Vagina (tissue), 2 donors: Measurements from ENCODE around the gene CDKN2AIP. TPM values are rescaled to one million over a fixed set of nuclear protein-coding genes. Genes with fewer than 3 reads are reported as not detected.

Source experiments
- DNase-seq, 2 donors: peaks; one replicate each; pipeline ENCODE4 v3.0.0-alpha.2; 2017; ENCODE audit errors: extremely low spot score in 2 of 2
- H3K27ac ChIP-seq: fragments of 200-600 bp; sonication (generic); one replicate; pipeline ENCODE4 v1.5.1; 2019
- H3K27me3 ChIP-seq: fragments of 200-600 bp; sonication (generic); one replicate; pipeline ENCODE4 v1.5.1; 2019
- H3K36me3 ChIP-seq, 2 donors: fragments of 200-600 bp; sonication (generic); one replicate each; pipeline ENCODE4 v1.5.1; 2017 to 2019
- H3K4me1 ChIP-seq: fragments of 200-600 bp; sonication (generic); one replicate; pipeline ENCODE4 v1.5.1; 2019
- H3K4me3 ChIP-seq, 2 donors: fragments of 200-600 bp; sonication (generic); 1 replicate in 1 of 2; 2 replicates in 1 of 2; pipeline ENCODE4 v1.5.1; 2016 to 2019
- H3K9me3 ChIP-seq: fragments of 200-600 bp; sonication (generic); one replicate; pipeline ENCODE4 v1.5.1; 2019
- POLR2A ChIP-seq, 2 donors: fragments of 450-650 bp; IDR thresholded peaks; one replicate each; pipeline ENCODE4 v1.6.1; 2017; ENCODE audit warnings: antibody characterized with exemption in 2 of 2, mild to moderate bottlenecking in 2 of 2, moderate library complexity in 2 of 2
- POLR2AphosphoS5 ChIP-seq, 2 donors: sonication (generic); formaldehyde crosslinking; IDR thresholded peaks; one replicate each; pipeline ENCODE4 v1.9.0; 2017; ENCODE audit warnings: antibody characterized with exemption in 2 of 2, mild to moderate bottlenecking in 2 of 2, low read depth in 1 of 2; ENCODE audit not compliant: insufficient read depth in 1 of 2
- intact Hi-C: fragments of 100-400 bp; cut with DNase I; formaldehyde crosslinking; loops from one replicate; pipeline ENCODE4 v1.15.1; 2023
- total RNA-seq: library from RNA; depleted of rRNA; stranded (reverse); fragments of >200 nt; gene quantifications from one replicate; pipeline ENCODE4 v1.2.3, GENCODE V29; 2016
- TF ChIP-seq, protein P1 (sequence below), 3 experiments: fragments of 450-650 bp in 2 of 3; fragments of 200-600 bp in 1 of 3; sonication (generic) in 1 of 3; IDR thresholded peaks; one replicate each; pipeline ENCODE4 v1.5.1; 2017 to 2019; ENCODE audit warnings: antibody characterized with exemption in 3 of 3, mild to moderate bottlenecking in 2 of 3, moderate library complexity in 2 of 3

Gene CDKN2AIP
- total RNA-seq, 1 donor from 2014 or later = 15.0 TPM

DNA sequence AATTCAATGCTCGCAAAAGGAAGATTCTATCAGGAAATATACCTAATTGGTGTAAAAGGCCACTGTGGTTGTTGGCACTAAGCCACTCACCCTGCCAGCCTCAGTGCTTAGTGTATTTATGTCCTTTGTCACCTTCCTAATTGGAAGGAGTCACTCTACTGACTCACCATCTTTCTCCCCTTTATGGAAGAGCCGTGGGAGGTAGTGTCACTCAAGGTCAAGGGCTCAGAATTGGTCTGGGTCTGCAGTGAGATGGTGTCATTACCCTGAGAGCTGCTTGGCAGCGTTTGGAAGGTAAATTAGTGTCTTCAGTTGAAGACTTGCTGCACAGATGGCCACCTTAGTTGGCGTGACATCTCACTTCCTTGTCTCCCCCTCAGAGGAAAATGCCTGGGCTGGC is 41.7 kb upstream of the CDKN2AIP start:
- no peaks in the 10 kb centered on the region for H3K9me3 ChIP-seq
- H3K36me3 ChIP-seq = no peaks in the 10 kb centered on the region
- H3K27ac ChIP-seq = no peak overlapping the region
- intact Hi-C loops = no loop called here
- TF ChIP-seq, protein P1, sequence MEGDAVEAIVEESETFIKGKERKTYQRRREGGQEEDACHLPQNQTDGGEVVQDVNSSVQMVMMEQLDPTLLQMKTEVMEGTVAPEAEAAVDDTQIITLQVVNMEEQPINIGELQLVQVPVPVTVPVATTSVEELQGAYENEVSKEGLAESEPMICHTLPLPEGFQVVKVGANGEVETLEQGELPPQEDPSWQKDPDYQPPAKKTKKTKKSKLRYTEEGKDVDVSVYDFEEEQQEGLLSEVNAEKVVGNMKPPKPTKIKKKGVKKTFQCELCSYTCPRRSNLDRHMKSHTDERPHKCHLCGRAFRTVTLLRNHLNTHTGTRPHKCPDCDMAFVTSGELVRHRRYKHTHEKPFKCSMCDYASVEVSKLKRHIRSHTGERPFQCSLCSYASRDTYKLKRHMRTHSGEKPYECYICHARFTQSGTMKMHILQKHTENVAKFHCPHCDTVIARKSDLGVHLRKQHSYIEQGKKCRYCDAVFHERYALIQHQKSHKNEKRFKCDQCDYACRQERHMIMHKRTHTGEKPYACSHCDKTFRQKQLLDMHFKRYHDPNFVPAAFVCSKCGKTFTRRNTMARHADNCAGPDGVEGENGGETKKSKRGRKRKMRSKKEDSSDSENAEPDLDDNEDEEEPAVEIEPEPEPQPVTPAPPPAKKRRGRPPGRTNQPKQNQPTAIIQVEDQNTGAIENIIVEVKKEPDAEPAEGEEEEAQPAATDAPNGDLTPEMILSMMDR (IDR thresholded peaks at IDR 0.05) = no peak
- no peak for TF ChIP-seq POLR2A (IDR thresholded peaks at IDR 0.05)
- no peak for TF ChIP-seq POLR2AphosphoS5 (IDR thresholded peaks at IDR 0.05; ENCODE audit: insufficient read depth in 1 of 2, low read depth in 1 of 2)
- DNase-seq = no peak
- H3K4me1 ChIP-seq = peaks cover 8% of the 10 kb centered on the region
- H3K4me3 ChIP-seq = no peak overlapping the region
- H3K27me3 ChIP-seq = no peaks in the 10 kb centered on the region

DNA sequence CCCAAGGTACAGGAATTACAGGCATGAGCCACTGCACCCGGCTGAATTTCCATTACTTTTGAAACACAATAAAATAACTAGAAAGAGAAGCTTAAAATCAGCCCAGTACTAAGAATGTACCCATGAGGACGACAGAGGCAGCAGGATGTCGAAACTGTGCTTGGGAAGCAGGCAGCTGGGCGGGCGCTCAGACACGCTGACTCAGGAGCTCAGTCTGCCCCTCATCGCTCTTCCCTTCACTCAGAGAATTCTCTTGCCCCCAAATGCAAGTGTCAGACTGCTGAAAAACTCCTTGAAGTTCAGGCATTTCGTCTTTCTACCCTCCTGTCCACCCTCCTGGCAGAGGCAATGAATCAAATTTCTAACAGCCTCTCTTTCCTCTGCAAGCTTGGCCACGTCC is 41.0 kb upstream of the CDKN2AIP start:
- intact Hi-C loops = no loop called here

DNA sequence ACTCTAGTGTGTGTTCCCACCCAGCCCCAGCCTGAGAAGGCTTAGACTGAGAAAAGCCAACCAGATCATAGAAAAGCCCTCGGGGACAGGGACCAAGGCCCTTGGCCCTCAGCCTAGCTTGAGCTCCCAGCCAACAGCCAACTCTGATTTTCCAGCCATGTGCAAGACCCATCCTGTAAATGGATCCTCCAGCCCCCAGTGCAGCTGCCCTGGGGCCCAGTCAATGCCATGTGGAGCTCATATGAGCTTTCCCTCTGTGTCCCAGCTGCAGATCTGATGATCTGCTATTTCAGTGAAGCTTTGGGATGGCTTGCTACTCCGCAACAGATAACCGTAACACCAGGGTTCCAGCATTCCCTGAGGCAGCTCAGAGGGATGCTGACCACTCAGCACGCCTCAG is 40.5 kb upstream of the CDKN2AIP start:
- no peak for TF ChIP-seq POLR2A (IDR thresholded peaks at IDR 0.05)
- TF ChIP-seq POLR2AphosphoS5 (IDR thresholded peaks at IDR 0.05; ENCODE audit: insufficient read depth in 1 of 2, low read depth in 1 of 2) = no peak
- TF ChIP-seq, protein P1 (IDR thresholded peaks at IDR 0.05) = no peak
- Histone ChIP-seq H3K9me3 (no peaks in the 10 kb centered on the region), H3K4me1 (no peaks in the 10 kb centered on the region), H3K36me3 (no peaks in the 10 kb centered on the region), H3K27me3 (no peaks in the 10 kb centered on the region), H3K27ac (no peak overlapping the region), H3K4me3 (no peak overlapping the region)
- DNase-seq = no peak
- intact Hi-C loops = no loop called here

More for the DNA sequence above, 41.0 kb upstream of the CDKN2AIP start:
- no peaks in the 10 kb centered on the region for H3K27me3 ChIP-seq
- no peak overlapping the region for H3K27ac ChIP-seq
- no peaks in the 10 kb centered on the region for H3K36me3 ChIP-seq
- peaks cover under 1% of the 10 kb centered on the region for H3K4me1 ChIP-seq
- TF ChIP-seq, protein P1 (IDR thresholded peaks at IDR 0.05) = no peak
- TF ChIP-seq POLR2A (IDR thresholded peaks at IDR 0.05) (no peak), POLR2AphosphoS5 (IDR thresholded peaks at IDR 0.05; ENCODE audit: insufficient read depth in 1 of 2, low read depth in 1 of 2) (no peak)
- H3K9me3 ChIP-seq = no peaks in the 10 kb centered on the region
- no peak for DNase-seq
- H3K4me3 ChIP-seq = no peak overlapping the region

DNA sequence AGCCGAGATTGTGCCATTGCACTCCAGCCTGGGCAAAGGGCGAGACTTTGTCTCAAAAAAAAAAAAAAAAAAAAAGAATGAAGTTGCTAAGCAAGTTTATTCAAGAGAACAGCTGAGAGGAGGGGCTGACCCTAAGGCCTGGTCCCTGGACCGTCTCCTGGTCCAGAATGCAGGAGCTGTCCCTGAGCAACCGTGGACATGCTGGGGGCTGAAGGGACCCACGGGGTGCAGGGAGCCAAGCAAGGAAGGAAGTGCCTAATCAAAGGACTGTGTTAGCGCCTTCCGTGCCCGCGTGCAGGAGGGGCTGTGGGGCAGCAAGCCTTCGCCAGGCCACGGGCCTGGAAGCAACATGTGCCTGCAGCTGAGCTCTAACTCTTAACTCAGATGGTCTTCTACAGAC is 39.1 kb upstream of the CDKN2AIP start:
- H3K9me3 ChIP-seq = no peaks in the 10 kb centered on the region
- no peaks in the 10 kb centered on the region for H3K4me1 ChIP-seq
- H3K27ac ChIP-seq = no peak overlapping the region
- no peaks in the 10 kb centered on the region for H3K36me3 ChIP-seq
- H3K4me3 ChIP-seq = no peak overlapping the region
- no peak for DNase-seq
- H3K27me3 ChIP-seq = no peaks in the 10 kb centered on the region
- no peak for TF ChIP-seq POLR2A (IDR thresholded peaks at IDR 0.05)
- TF ChIP-seq, protein P1 (IDR thresholded peaks at IDR 0.05) = no peak
- no peak for TF ChIP-seq POLR2AphosphoS5 (IDR thresholded peaks at IDR 0.05; ENCODE audit: insufficient read depth in 1 of 2, low read depth in 1 of 2)
- intact Hi-C loops = no loop called here

DNA sequence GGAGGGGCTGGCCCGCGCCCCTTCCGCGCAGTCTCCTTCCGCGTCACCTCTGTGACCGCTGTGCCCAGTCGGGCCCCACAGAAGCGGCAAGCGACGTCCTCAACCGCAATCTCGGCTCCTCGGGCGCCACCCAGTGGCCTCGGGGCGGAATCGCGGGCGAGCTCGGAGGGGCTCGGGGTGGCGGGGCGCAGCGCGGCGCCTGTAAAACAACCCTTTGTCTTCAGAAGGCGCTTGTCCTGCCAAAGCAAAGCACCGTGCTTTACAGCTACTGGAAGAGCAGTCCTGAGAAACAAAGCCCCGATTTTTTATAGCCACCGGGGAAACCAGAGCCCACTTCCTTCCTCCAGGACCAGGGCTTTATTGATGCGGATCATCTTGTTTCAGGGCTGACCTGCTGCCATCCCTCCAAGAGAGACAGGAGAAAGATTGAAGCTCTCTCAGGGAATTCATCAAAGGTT is 37.3 kb upstream of the CDKN2AIP start:
- TF ChIP-seq, protein P1 (IDR thresholded peaks at IDR 0.05) = peak; percentile 60 to 93 (median 82)
- TF ChIP-seq POLR2AphosphoS5 (IDR thresholded peaks at IDR 0.05; ENCODE audit: insufficient read depth in 1 of 2, low read depth in 1 of 2) = peak in 1 of 2 donors; percentile 54
- TF ChIP-seq POLR2A (IDR thresholded peaks at IDR 0.05) = no peak
- H3K27ac ChIP-seq = peak overlapping the region; percentile 59
- intact Hi-C loops = no loop called here
- no peaks in the 10 kb centered on the region for H3K9me3 ChIP-seq
- no peaks in the 10 kb centered on the region for H3K36me3 ChIP-seq
- DNase-seq = no peak
- no peaks in the 10 kb centered on the region for H3K4me1 ChIP-seq
- H3K4me3 ChIP-seq = peak overlapping the region; percentile 40 to 48
- no peaks in the 10 kb centered on the region for H3K27me3 ChIP-seq
